ENCODE results near the gene SRSF12. TPM values are rescaled to one million over a fixed set of nuclear protein-coding genes. Genes with fewer than 3 reads are reported as not detected.

SRSF12 gene
- total and polyA plus RNA-seq, 9 of the 15 experiments (the other 6 are each of a cell fraction or from before 2014, with no cell fraction given): not detected

DNA sequence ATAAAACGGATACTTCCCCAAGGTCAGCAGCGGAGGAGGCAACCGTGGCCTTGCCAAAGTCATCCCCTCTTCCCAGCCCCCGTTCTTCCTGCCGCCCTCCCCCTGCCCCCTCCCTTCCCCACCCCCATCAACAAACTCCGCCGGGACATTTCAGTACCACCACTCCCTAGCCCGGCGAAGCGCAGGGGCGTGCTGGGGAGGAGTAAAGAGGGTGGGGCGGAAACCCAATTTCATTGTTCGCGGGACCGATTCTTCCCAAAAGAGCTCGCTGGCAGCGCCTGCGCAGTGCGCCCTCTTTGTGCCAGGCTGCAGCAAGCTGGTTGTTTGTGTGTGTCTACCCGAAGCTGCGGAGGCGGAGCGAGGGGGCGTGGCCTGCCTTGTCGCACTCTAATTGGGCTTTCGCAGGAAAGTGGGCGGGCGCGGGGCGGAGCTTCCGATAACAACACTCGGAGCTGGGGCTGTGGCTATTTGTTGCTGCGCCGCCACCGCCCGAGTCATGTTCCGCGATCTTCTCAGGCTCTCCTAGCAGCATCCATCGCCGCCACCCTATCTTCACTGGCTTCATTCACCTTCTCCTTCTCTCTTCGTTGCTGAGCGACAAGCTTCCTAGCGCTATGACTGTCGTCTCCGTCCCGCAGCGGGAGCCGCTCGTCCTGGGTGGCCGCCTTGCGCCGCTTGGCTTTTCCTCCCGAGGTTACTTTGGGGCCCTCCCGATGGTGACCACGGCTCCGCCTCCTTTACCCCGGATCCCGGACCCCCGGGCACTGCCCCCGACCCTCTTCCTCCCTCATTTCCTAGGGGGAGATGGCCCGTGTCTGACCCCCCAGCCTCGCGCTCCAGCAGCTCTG lies 37.4 kb downstream of the SRSF12 start, which contains the start of gene PNRC1 (continued):
- no peak for TF ChIP-seq ZNF253 (CRISPR knock-in tag; conservative IDR thresholded peaks at IDR 0.05)
- 0 out of 2 replicates have a peak, but pooled peaks have one; percentile 44 for TF ChIP-seq TRIM28 (IDR thresholded peaks at IDR 0.05)
- no peak for TF ChIP-seq WHSC1 (IDR thresholded peaks at IDR 0.05; ENCODE audit: low read length)
- no peak for TF ChIP-seq ILF3 (IDR thresholded peaks at IDR 0.05; ENCODE audit: borderline replicate concordance)
- TF ChIP-seq SMAD3 (CRISPR knock-in tag; conservative IDR thresholded peaks at IDR 0.05): no peak
- no peak for TF ChIP-seq ARHGAP35 (IDR thresholded peaks at IDR 0.05; ENCODE audit: partially characterized antibody)
- TF ChIP-seq ZNF175 (CRISPR knock-in tag; IDR thresholded peaks at IDR 0.05; ENCODE audit: low read depth): no peak; the same call in 1 of the 2 replicates
- TF ChIP-seq POLR2AphosphoS5 (IDR thresholded peaks at IDR 0.05; ENCODE audit: control insufficient read depth, insufficient read depth, low read depth, low read length): peak; percentile 77
- no peak for TF ChIP-seq CREBBP (IDR thresholded peaks at IDR 0.05; ENCODE audit: low read depth, low read length)
- TF ChIP-seq ZZZ3 (IDR thresholded peaks at IDR 0.05): no peak
- peak; percentile 45 for TF ChIP-seq FIP1L1 (IDR thresholded peaks at IDR 0.05; ENCODE audit: low read depth, low read length, poor library complexity, severe bottlenecking)
- peak; percentile 97 for TF ChIP-seq KDM5B (IDR thresholded peaks at IDR 0.05; ENCODE audit: insufficient replicate concordance, low read depth, low read length)
- TF ChIP-seq JUN (IDR thresholded peaks at IDR 0.05; ENCODE audit: borderline replicate concordance, low read depth, low read length): no peak; the same call in 1 of the 2 replicates
- TF ChIP-seq JUN (CRISPR knock-in tag; IDR thresholded peaks at IDR 0.05; ENCODE audit: borderline replicate concordance): no peak
- TF ChIP-seq SMARCE1 (IDR thresholded peaks at IDR 0.05): no peak
- no peak for TF ChIP-seq LARP7 (IDR thresholded peaks at IDR 0.05)
- 0 out of 2 replicates have a peak, but pooled peaks have one; percentile 10 for TF ChIP-seq NR2C2 (CRISPR knock-in tag; IDR thresholded peaks at IDR 0.05)
- no peak for TF ChIP-seq NR2C2 (tag; IDR thresholded peaks at IDR 0.05)
- 0 out of 2 replicates have a peak, but pooled peaks have one; percentile 24 for TF ChIP-seq DPF2 (IDR thresholded peaks at IDR 0.05)
- TF ChIP-seq, protein P1, sequence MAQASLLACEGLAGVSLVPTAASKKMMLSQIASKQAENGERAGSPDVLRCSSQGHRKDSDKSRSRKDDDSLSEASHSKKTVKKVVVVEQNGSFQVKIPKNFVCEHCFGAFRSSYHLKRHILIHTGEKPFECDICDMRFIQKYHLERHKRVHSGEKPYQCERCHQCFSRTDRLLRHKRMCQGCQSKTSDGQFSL (CRISPR knock-in tag; IDR thresholded peaks at IDR 0.05): 0 out of 2 replicates have a peak, but pooled peaks have one; percentile 16
- TF ChIP-seq, protein P1 (tag; IDR thresholded peaks at IDR 0.05): peak in 1 of 2 experiments; percentile 30; a peak in 1 of 4 replicates
- TF ChIP-seq MIER1 (IDR thresholded peaks at IDR 0.05; ENCODE audit: low read depth): no peak
- TF ChIP-seq POLR2G (IDR thresholded peaks at IDR 0.05; ENCODE audit: low read depth, low read length): peak; percentile 92
- no peak for TF ChIP-seq BRCA1 (IDR thresholded peaks at IDR 0.05)
- no peak for TF ChIP-seq BRCA1 (CRISPR knock-in tag; IDR thresholded peaks at IDR 0.05)
- TF ChIP-seq, protein P2, sequence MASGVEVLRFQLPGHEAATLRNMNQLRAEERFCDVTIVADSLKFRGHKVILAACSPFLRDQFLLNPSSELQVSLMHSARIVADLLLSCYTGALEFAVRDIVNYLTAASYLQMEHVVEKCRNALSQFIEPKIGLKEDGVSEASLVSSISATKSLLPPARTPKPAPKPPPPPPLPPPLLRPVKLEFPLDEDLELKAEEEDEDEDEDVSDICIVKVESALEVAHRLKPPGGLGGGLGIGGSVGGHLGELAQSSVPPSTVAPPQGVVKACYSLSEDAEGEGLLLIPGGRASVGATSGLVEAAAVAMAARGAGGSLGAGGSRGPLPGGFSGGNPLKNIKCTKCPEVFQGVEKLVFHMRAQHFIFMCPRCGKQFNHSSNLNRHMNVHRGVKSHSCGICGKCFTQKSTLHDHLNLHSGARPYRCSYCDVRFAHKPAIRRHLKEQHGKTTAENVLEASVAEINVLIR (CRISPR knock-in tag; IDR thresholded peaks at IDR 0.05): no peak
- TF ChIP-seq ZNF436 (CRISPR knock-in tag; IDR thresholded peaks at IDR 0.05): no peak
- TF ChIP-seq ELF2 (CRISPR knock-in tag; IDR thresholded peaks at IDR 0.05): no peak
- no peak for TF ChIP-seq KLF16 (IDR thresholded peaks at IDR 0.05)
- no peak for TF ChIP-seq MEF2A (IDR thresholded peaks at IDR 0.05; ENCODE audit: control insufficient read depth, low read depth, low read length)

All from K562 (cell line).